Endothelial cell of umbilical vein (primary cell): ENCODE measurements around the gene CUEDC2. TPM values are rescaled to one million over a fixed set of nuclear protein-coding genes. Genes with fewer than 3 reads are reported as not detected.

Source experiments
- BruUV-seq: library from RNA; stranded (reverse); fragments of 400-500 nt; replicated peaks from 2 replicates; lab custom pipeline; 2021; lab: Mats Ljungman, UMichigan
- CTCF ChIA-PET: fragments of 300-600, 350-600 bp; sonication (Branson Sonifier 250); formaldehyde crosslinking; loops from one replicate; lab custom pipeline; 2021; ENCODE audit warnings: antibody characterized with exemption, inconsistent platforms; lab: Charles Lee
- POLR2A ChIA-PET: fragments of 300-600, 350-600 bp; sonication (Branson Sonifier 250); formaldehyde crosslinking; loops from one replicate; lab custom pipeline; 2021; ENCODE audit warnings: antibody characterized with exemption, inconsistent platforms; lab: Charles Lee
- DNase-seq: peaks from one replicate; pipeline ENCODE4 v3.0.0-alpha.2; 2011; ENCODE audit warnings: low read depth, low spot score
- FAIRE-seq: peaks from 2 replicates; lab custom pipeline; 2011; peaks lifted over from hg19 to GRCh38; lab: Jason Lieb, UNC
- H2AFZ ChIP-seq: 2 replicates; pipeline ENCODE4 v1.6.0; 2012; ENCODE audit warnings: low read depth, low read length, control low read depth, inconsistent platforms
- H3K27ac ChIP-seq: 2 replicates; pipeline ENCODE4 v1.5.1; 2011; ENCODE audit warnings: low read depth, mild to moderate bottlenecking, control low read depth, low read length, moderate library complexity; ENCODE audit not compliant: insufficient read depth
- H3K27me3 ChIP-seq, 2 experiments: 2 replicates each; pipeline versions ENCODE4 v1.6.0 to v1.6.1; 2011; ENCODE audit warnings: low read length in 2 of 2, mixed read lengths in 1 of 2; ENCODE audit not compliant: control insufficient read depth in 2 of 2, insufficient read depth in 2 of 2
- H3K36me3 ChIP-seq, 2 experiments: 2 replicates in 1 of 2; 3 replicates in 1 of 2; pipeline ENCODE4 v1.5.1; 2011; ENCODE audit warnings: low read length in 2 of 2, mild to moderate bottlenecking in 1 of 2, moderate library complexity in 1 of 2; ENCODE audit not compliant: control insufficient read depth in 2 of 2, insufficient read depth in 2 of 2; ENCODE audit errors: extremely low read depth in 1 of 2
- H3K4me1 ChIP-seq: 3 replicates; pipeline ENCODE4 v1.5.1; 2011; ENCODE audit warnings: mild to moderate bottlenecking, low read length; ENCODE audit not compliant: control insufficient read depth, insufficient read depth; ENCODE audit errors: extremely low read depth
- H3K4me2 ChIP-seq: 2 replicates; pipeline ENCODE4 v1.6.1; 2011; ENCODE audit warnings: low read length, control low read depth, mixed read lengths; ENCODE audit not compliant: insufficient read depth
- H3K4me3 ChIP-seq, 3 experiments: fragments of 200-600 bp in 1 of 3; sonication (generic), shearing (Covaris generic) in 1 of 3; replicated peaks in 1 of 3; 2 replicates each; pipeline ENCODE4 v1.5.1; 2011 to 2016; ENCODE audit warnings: control low read depth in 3 of 3, low read length in 3 of 3, mild to moderate bottlenecking in 2 of 3, inconsistent platforms in 1 of 3, low read depth in 1 of 3, moderate library complexity in 1 of 3; ENCODE audit not compliant: insufficient read depth in 1 of 3
- H3K79me2 ChIP-seq: 2 replicates; pipeline ENCODE4 v1.6.0; 2012; ENCODE audit warnings: low read length, inconsistent platforms; ENCODE audit not compliant: control insufficient read depth, insufficient read depth
- H3K9ac ChIP-seq: replicated peaks from 2 replicates; pipeline ENCODE3; 2011; ENCODE audit warnings: low read length, control low read depth; ENCODE audit not compliant: insufficient read depth; ENCODE audit errors: extremely low read depth
- H3K9me1 ChIP-seq: replicated peaks from 3 replicates; pipeline ENCODE4 v1.6.0; 2011; ENCODE audit warnings: mild to moderate bottlenecking, low read length; ENCODE audit not compliant: control insufficient read depth, insufficient read depth; ENCODE audit errors: extremely low read depth
- H3K9me3 ChIP-seq: replicated peaks from 2 replicates; pipeline ENCODE4 v1.5.1; 2012; ENCODE audit warnings: low read length, inconsistent platforms; ENCODE audit not compliant: control insufficient read depth, insufficient read depth
- H4K20me1 ChIP-seq: replicated peaks from 2 replicates; pipeline ENCODE3; 2011; ENCODE audit warnings: mild to moderate bottlenecking, low read length; ENCODE audit not compliant: control insufficient read depth, insufficient read depth; ENCODE audit errors: extremely low read depth
- CTCF ChIP-seq, 2 donors: IDR thresholded peaks; 1 replicate in 1 of 2; 2 replicates in 1 of 2; pipeline ENCODE4 v1.5.1; 2011; ENCODE audit warnings: low read length in 2 of 2, mild to moderate bottlenecking in 2 of 2, moderate library complexity in 2 of 2, control low read depth in 1 of 2, inconsistent platforms in 1 of 2, low read depth in 1 of 2; ENCODE audit not compliant: insufficient read depth in 1 of 2; ENCODE audit errors: extremely low read depth in 1 of 2
- EZH2 ChIP-seq: IDR thresholded peaks from 2 replicates; pipeline ENCODE4 v1.6.1; 2012; ENCODE audit warnings: borderline replicate concordance, low read depth, mild to moderate bottlenecking, moderate library complexity, low read length, inconsistent platforms; ENCODE audit not compliant: severe bottlenecking
- FOS ChIP-seq: IDR thresholded peaks from 2 replicates; pipeline ENCODE4 v1.6.1; 2011; ENCODE audit warnings: mild to moderate bottlenecking, low read length, moderate library complexity, borderline replicate concordance; ENCODE audit not compliant: insufficient read depth
- GATA2 ChIP-seq: IDR thresholded peaks from 2 replicates; pipeline ENCODE4 v1.7.0; 2011; ENCODE audit warnings: low read depth, mild to moderate bottlenecking, moderate library complexity, mixed read lengths, low read length; ENCODE audit not compliant: insufficient read length, insufficient read depth
- JUN ChIP-seq: IDR thresholded peaks from 2 replicates; pipeline ENCODE4 v1.6.1; 2011; ENCODE audit warnings: borderline replicate concordance, low read depth; ENCODE audit not compliant: insufficient read length, insufficient read depth
- MAX ChIP-seq: IDR thresholded peaks from 2 replicates; pipeline ENCODE4 v1.6.1; 2011; ENCODE audit not compliant: insufficient read depth, insufficient read length
- MYC ChIP-seq: IDR thresholded peaks from one replicate; pipeline ENCODE4 v1.6.1; 2011; ENCODE audit warnings: mild to moderate bottlenecking, low read depth, low read length
- POLR2A ChIP-seq: IDR thresholded peaks from 2 replicates; pipeline ENCODE4 v1.6.1; 2012; ENCODE audit warnings: low read depth, mild to moderate bottlenecking, control low read depth, low read length
- POLR2AphosphoS5 ChIP-seq: IDR thresholded peaks from 2 replicates; pipeline ENCODE4 v1.6.1; 2012; ENCODE audit warnings: low read depth, mild to moderate bottlenecking, control low read depth, low read length, moderate library complexity; ENCODE audit not compliant: insufficient read depth
- dilution Hi-C: fragments of 300-500 bp; cut with MboI; formaldehyde crosslinking; loops from one replicate; pipeline ENCODE4 v1.15.0; 2019; ENCODE audit warnings: low sequenced_read_pairs; ENCODE audit not compliant: extremely low pct_ligation_motif_present
- intact Hi-C: fragments of 100-400 bp; cut with micrococcal nuclease; formaldehyde crosslinking; loops from one replicate; pipeline ENCODE4 v1.10.0; 2022
- polyA plus RNA-seq, 4 experiments: library from polyadenylated mRNA; depleted of rRNA in 3 of 4; stranded (reverse) in 3 of 4; unstranded in 1 of 4; fragments of >200 nt; gene quantifications; 2 replicates each; pipeline versions ENCODE4 v1.2.1 to v1.2.3, GENCODE V29; 2011 to 2012; ENCODE audit warnings: missing spikeins in 1 of 4
- total RNA-seq: library from RNA; stranded (reverse); gene quantifications from 2 replicates; pipeline ENCODE4 v1.2.3, GENCODE V29; 2021

The CUEDC2 gene
- total and polyA plus RNA-seq, 2 donors (not counting 3 experiments of a cell fraction or from before 2014, with no cell fraction given) = 61.5 to 96.7 TPM

GRCh38 chr10:102465466-102465865 is 33.1 kb upstream of the CUEDC2 start:
- FAIRE-seq (no peak), DNase-seq (no peak)
- no TSS peak for BruUV-seq
- no peak overlapping the region for H3K4me3 ChIP-seq
- H2AFZ ChIP-seq = no peak overlapping the region
- H3K79me2 ChIP-seq = no peaks in the 10 kb centered on the region
- no peaks in the 10 kb centered on the region for H4K20me1 ChIP-seq
- H3K27me3 ChIP-seq = peaks cover 0 to 4% of the 10 kb centered on the region in 2 experiments
- peaks cover 7% of the 10 kb centered on the region for H3K4me1 ChIP-seq
- intact Hi-C loops = no loop called here
- TF ChIP-seq JUN = no peak
- no peak for TF ChIP-seq GATA2
- no peak for TF ChIP-seq POLR2AphosphoS5
- TF ChIP-seq EZH2 = no peak
- no peak for TF ChIP-seq MYC
- no peak for TF ChIP-seq POLR2A
- TF ChIP-seq CTCF (IDR thresholded peaks at IDR 0.05; ENCODE audit: extremely low read depth in 1 of 2, insufficient read depth in 1 of 2, low read depth in 1 of 2, low read length in 2 of 2) = no peak
- TF ChIP-seq MAX = no peak
- TF ChIP-seq FOS = no peak
- dilution Hi-C loops = no loop called here
- H3K9ac ChIP-seq = no peak overlapping the region
- H3K27ac ChIP-seq = no peak overlapping the region
- no peaks in the 10 kb centered on the region for H3K36me3 ChIP-seq
- CTCF ChIA-PET = no interaction called here
- no peaks in the 10 kb centered on the region for H3K9me1 ChIP-seq
- POLR2A ChIA-PET = no interaction called here
- H3K4me2 ChIP-seq = no peak overlapping the region
- no peaks in the 10 kb centered on the region for H3K9me3 ChIP-seq
